ENCODE measurements around the gene ZFX. TPM values are rescaled to one million over a fixed set of nuclear protein-coding genes. Genes with fewer than 3 reads are reported as not detected.

The ZFX gene
- total and polyA plus RNA-seq, 2 of the 8 experiments (the other 6 are each of a cell fraction or from before 2014, with no cell fraction given), result 2.8 to 22.0 TPM

- Histone ChIP-seq H3K4me2 (ENCODE audit: insufficient read depth in 1 of 2, low read depth in 2 of 2, low read length in 2 of 2) (no peak overlapping the region), H4K5ac (ENCODE audit: insufficient read length, low read depth, low read length) (no peak overlapping the region), H2AK5ac (ENCODE audit: low read depth, low read length) (no peak overlapping the region), H3K18ac (ENCODE audit: extremely low read depth, low read length) (no peak overlapping the region), H2BK12ac (ENCODE audit: low read depth, low read length) (no peak overlapping the region), H2BK120ac (replicated peaks; ENCODE audit: low read depth, low read length) (no peak overlapping the region), H3K14ac (ENCODE audit: insufficient read length) (no peak overlapping the region), H2BK15ac (ENCODE audit: low read length) (no peak overlapping the region), H4K20me1 (replicated peaks in 1 of 2; ENCODE audit: control insufficient read depth in 1 of 2, insufficient read depth in 2 of 2, low read length in 2 of 2) (peaks cover 0 to 3% of the 10 kb centered on the region in 2 experiments), H2BK20ac (ENCODE audit: low read length) (no peak overlapping the region), H3K79me1 (ENCODE audit: low read depth, low read length) (no peaks in the 10 kb centered on the region), H3K23ac (ENCODE audit: insufficient read length) (no peak overlapping the region), H3K4me3 (ENCODE audit: extremely low read depth in 1 of 4, insufficient read depth in 2 of 4, low read depth in 3 of 4, low read length in 4 of 4) (no peak overlapping the region), H4K8ac (ENCODE audit: extremely low read depth, insufficient read depth, low read length) (no peak overlapping the region), H3K4ac (replicated peaks; ENCODE audit: insufficient read length, low read depth, low read length) (no peak overlapping the region), H3K27me3 (replicated peaks in 1 of 4; ENCODE audit: control insufficient read depth in 3 of 4, extremely low read depth in 1 of 4, insufficient read depth in 3 of 4, low read length in 3 of 4) (no peaks in the 10 kb centered on the region), H3K23me2 (ENCODE audit: low read depth, low read length) (no peaks in the 10 kb centered on the region), H3K79me2 (ENCODE audit: control insufficient read depth in 1 of 2, insufficient read depth in 2 of 2, low read length in 2 of 2) (peaks cover 0 to 6% of the 10 kb centered on the region in 2 experiments; a peak in 1 of 4 replicates), H3K4me1 (replicated peaks in 1 of 4; ENCODE audit: control insufficient read depth in 3 of 4, insufficient read depth in 4 of 4, low read length in 3 of 4) (no peaks in the 10 kb centered on the region), H3K36me3 (ENCODE audit: control insufficient read depth in 2 of 4, insufficient read depth in 4 of 4, low read length in 3 of 4) (peaks cover 3 to 44% (median 13%) of the 10 kb centered on the region in 4 experiments; a peak in 7 of 8 replicates), H2AFZ (ENCODE audit: low read length) (no peak overlapping the region), H3K56ac (replicated peaks; ENCODE audit: insufficient read length, low read depth, low read length) (no peak overlapping the region), H4K91ac (replicated peaks; ENCODE audit: insufficient read length, low read length) (no peak overlapping the region), H3K27ac (ENCODE audit: low read depth, low read length) (no peak overlapping the region), H3K9me3 (ENCODE audit: insufficient read depth in 2 of 2, low read depth in 1 of 2, low read length in 1 of 2) (no peaks in the 10 kb centered on the region), H3K9ac (replicated peaks in 1 of 4; ENCODE audit: extremely low read depth in 1 of 4, low read depth in 3 of 4, low read length in 3 of 4) (no peak overlapping the region), H2BK5ac (ENCODE audit: low read depth, low read length) (no peak overlapping the region)
- DNase-seq (ENCODE audit: low read depth in 1 of 2, low spot score in 2 of 2) (no peak), FAIRE-seq (no peak)
- ChIA-PET CTCF (ENCODE audit: partially characterized antibody) (interaction anchor here (0.5 kb wide), 1 partner anchor 213 kb away, joined by 3 read pairs; no protein-coding TSS in a partner anchor), POLR2A (ENCODE audit: partially characterized antibody) (no interaction called here)
- 97% methylated on average over 13 of the region's 13 CpGs; no CpG with 5 or more reads in 1 of the 2 experiments for WGBS, 2 experiments (ENCODE audit: extremely low coverage in 1 of 2, insufficient coverage in 1 of 2, insufficient read length in 1 of 2, insufficient replicate concordance in 2 of 2, low coverage in 1 of 2, low lambda C conversion rate in 2 of 2, missing lambda C conversion rate in 1 of 2)
- no peak for TF ChIP-seq CREB1 (IDR thresholded peaks at IDR 0.05)
- TF ChIP-seq SP1 (IDR thresholded peaks at IDR 0.05; ENCODE audit: low read depth, low read length), result no peak
- TF ChIP-seq SP4 (IDR thresholded peaks at IDR 0.05; ENCODE audit: low read length), result no peak
- TF ChIP-seq KDM5A (IDR thresholded peaks at IDR 0.05; ENCODE audit: low read length), result no peak
- TF ChIP-seq POU5F1 (IDR thresholded peaks at IDR 0.05; ENCODE audit: low read depth, low read length), result no peak
Observed at GRCh38 chrX:24208496-24209240, 59.1 kb downstream of the ZFX start.

All from H1 (cell line).